GM10266 (cell line): ENCODE measurements around the gene GREB1L.

Source experiments
- DNase-seq: peaks from one replicate; pipeline ENCODE4 v3.0.0; 2012; ENCODE audit errors: extremely low spot score
- CTCF ChIP-seq: IDR thresholded peaks from 2 replicates; pipeline ENCODE4 v1.5.1; 2012; ENCODE audit warnings: mild to moderate bottlenecking, low read depth; ENCODE audit not compliant: control insufficient read depth, insufficient read depth; ENCODE audit errors: missing control alignments

Gene GREB1L

GRCh38 chr18:21242141-21242779 lies at the start of gene GREB1L:
Gene GREB1L (plus strand): TSS chr18:21242232. CDS start chr18:21383519, 141,287 bp downstream.
- DNase-seq, result peak; percentile 66
- TF ChIP-seq CTCF, result peak; percentile 1

GRCh38 chr18:21192308-21192624 lies 49.8 kb upstream of the GREB1L start:
- no peak for TF ChIP-seq CTCF
- DNase-seq, result no peak

- DNase-seq, result peak; percentile 26
- TF ChIP-seq CTCF, result peak; percentile 61
Observed at GRCh38 chr18:21194871-21195771, 46.9 kb upstream of the GREB1L start.

DNA sequence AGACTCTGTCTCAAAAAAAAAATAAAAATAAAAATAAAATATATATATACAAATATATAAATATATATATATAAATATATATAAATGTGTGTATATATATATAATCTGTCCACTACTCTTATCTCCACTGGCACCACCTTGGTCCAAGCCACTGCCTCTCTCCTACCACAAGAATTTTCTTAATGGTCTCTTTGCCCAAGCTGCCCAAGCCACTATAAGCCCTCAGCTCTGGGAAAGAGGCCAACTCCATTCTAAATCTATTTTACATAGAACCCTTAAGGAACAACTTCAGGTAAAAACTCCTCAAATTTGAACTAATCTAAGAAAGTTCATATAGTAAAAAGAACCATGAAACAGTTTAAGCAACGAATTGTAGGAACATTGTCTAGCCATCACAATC lies 45.6 kb upstream of the GREB1L start:
- no peak for DNase-seq
- no peak for TF ChIP-seq CTCF

GRCh38 chr18:21203126-21203525 lies 38.9 kb upstream of the GREB1L start:
- TF ChIP-seq CTCF, result no peak
- no peak for DNase-seq

DNA sequence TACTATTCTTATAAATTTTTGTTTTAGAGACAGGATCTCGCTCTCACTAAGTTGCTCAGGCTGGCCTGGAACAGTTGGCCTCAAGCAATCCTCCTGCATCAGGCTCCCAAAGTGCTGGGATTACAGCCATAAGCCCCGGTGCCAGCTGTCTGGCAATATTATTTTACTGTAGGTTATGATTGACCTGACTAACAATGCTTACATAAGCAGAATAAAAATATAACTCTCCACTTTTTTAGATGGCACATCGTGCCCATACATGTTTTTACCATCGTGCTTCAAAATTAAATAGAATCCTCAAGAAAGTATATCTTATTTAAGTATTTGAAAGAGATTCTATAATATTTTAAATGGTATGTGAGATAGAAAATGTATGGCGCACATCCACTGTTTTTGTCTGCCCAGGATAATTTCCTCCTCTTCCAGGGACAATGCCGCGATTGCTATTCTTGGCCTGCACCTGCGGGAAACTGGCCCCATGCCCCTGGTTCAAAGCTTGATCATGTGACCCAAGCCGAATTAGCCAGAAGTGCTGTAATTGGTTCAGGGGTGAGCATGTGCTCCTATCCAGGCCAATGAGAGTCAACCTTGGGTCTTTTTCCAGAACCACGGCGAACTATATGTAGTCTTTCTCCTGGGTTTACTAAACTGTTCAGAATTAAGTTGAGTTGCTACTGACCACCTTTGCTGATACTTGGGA lies 38.3 kb upstream of the GREB1L start:
- no peak for DNase-seq
- TF ChIP-seq CTCF, result no peak
